ENCODE results near the gene USP49.
"Not testable (repeated sequence)": the region's sequence is repeated elsewhere in the genome, so short reads cannot be mapped to it uniquely, and the experiment has no call there.

The USP49 gene

DNA sequence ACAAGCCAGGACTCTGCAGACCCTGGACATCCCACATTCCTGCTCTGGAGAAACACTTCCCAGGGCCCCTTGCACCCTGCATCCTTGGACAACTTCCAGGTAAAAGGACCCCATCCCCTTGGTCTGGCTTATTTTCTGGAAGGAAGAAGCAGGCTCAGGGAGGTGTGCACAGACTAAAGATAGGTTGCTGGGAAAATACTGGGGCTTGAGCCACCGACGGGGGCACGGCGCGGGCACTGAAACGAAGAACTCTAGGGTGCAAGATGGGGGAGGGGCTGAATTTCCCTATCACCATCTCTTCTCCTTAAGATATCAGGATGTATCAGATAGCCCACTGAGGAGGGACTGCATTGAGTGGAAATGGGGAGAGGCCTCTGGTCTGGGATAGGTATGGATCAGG, 116.3 kb downstream of the USP49 start:
- DNase-seq: no peak

DNA sequence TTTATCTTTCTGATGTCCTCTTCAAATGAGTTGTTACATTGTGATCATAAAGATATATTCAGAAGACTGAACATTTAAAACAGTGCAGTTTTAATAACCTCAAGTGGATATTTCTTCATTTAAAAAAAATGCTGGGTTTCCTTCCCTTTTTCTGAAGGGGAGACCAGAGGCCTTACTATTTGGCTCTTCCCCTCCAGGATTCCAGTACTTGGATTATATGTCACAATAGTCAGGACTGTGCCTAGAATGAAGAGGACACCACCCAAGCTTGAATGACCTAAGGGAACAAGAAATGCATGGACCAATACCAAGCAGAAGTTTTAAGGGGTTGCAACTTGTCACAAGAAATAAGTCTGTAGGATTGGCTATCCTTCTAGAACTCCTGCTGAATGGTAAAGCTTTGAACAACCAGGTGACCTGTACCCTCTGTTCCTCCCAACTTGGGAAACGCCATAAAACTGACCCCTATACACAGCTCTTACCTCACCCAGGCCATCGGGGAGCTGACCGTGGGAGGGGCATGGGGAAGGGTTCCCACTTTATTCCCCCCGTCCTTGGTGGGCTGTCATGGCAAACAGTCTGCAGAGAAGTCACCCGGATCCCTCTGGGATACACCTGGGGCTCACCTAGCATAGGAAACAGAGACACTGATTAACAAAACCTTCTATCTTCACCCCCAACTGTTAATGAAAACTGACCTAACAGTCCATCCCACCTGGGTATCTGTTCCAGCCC, 117.5 kb downstream of the USP49 start:
- no peak for DNase-seq

DNA sequence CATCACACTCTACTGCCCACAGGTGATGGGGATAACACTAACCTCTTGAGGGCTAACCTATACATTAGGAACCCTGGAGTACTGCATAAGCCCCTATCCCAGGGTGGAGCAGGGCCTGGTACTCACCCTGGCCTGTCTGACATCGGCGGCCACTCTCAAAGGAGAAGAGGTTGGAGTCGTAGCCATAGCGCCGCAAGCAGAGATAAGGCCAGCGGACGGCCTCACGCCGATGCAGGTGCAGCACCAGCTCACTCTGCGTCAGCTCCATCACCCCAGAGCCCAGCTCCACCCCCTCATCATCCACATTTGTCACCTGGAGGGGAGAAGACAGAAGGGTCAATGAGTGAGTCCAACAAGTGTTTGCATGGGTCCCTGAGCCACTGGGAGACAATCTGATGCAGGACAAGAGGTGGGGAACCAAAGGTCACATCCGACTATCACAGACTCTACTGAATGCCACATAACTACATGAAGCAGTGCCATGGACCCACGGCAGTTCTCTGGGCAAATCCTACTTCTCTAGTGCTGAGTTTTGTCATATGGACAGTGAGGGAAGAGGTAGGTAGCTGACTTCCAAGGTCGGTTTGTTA, 119.8 kb downstream of the USP49 start:
- DNase-seq: no peak

- DNase-seq: no peak
These were observed 120.3 kb downstream of the USP49 start for GRCh38 chr6:41774841-41775240.

GRCh38 chr6:41771058-41771983, 123.9 kb downstream of the USP49 start:
- no peak for DNase-seq

DNA sequence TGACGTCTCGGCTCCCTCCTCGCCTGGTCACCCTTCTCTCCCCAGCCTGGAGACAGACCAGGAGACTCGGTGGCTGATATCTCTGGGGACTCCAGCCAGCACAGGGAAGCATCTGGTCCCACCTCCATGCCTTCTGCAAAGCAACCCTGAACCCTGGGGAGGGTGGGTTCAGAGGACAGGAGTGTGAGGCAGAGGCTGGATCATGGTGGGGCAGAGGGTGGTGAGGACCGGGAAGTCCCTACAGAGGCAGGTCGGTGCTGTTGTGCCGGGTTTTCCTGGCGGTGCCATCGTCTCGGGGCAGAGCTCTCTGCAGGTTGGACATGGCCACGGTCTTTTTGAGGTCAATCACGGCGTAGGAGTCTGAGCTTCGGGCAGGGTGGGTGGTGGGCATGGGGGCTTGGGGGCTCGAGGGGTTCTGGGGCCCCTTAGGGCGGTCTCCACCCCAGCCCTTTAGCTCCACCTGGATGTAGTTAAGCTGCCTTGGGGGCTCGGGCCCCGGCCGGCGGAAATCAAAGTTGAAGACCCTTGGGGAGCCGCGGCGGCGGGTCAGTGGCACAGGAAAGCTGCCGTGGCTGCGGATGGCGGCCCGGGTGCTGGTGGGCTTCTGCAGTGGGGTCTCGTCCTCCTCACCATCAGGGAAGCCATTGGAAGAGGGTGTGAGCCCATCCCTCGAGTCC, 124.7 kb downstream of the USP49 start:
- DNase-seq: no peak

- no peak for DNase-seq
These were observed 125.8 kb downstream of the USP49 start for GRCh38 chr6:41769376-41769775.

GRCh38 chr6:41768545-41769308, 126.4 kb downstream of the USP49 start:
- DNase-seq: no peak

DNA sequence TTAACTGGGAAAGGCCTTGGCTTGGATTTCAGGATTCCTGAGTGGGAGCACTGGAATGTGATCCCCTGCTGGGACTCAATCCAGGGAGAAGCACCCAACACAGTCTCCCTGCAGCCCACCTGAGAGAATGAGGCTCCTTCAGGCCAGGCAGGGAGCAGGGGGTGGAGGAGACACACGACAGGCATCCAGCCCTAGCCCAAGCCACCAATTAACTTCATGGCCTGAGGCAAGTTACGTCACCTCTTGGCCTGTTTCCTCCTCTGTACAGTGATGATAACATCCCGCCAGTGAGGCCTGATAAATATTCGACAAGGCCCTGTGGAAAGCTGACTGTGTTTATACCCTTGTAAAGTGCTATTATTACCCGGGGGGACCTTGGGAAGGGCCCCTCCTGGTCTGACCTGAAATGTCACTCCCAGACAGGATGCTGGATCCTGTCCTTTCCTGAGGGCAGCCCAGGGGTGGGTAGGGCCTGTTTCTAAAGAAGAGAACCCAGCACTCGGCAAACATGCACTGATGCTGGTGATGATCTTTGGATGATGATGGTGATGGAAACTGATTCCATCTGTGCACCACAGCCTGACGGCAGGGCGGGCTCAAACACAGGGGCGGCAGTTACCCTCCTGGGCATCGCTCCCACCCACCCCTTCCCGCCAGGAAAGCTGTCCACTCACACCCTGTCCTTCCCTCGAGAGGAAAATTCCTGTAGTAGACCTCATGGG, 127.9 kb downstream of the USP49 start:
- DNase-seq: no peak

GRCh38 chr6:41766043-41766664, 129.0 kb downstream of the USP49 start:
- not testable (repeated sequence) for DNase-seq

- no peak for DNase-seq
These were observed 131.7 kb downstream of the USP49 start for GRCh38 chr6:41763470-41763869.

DNA sequence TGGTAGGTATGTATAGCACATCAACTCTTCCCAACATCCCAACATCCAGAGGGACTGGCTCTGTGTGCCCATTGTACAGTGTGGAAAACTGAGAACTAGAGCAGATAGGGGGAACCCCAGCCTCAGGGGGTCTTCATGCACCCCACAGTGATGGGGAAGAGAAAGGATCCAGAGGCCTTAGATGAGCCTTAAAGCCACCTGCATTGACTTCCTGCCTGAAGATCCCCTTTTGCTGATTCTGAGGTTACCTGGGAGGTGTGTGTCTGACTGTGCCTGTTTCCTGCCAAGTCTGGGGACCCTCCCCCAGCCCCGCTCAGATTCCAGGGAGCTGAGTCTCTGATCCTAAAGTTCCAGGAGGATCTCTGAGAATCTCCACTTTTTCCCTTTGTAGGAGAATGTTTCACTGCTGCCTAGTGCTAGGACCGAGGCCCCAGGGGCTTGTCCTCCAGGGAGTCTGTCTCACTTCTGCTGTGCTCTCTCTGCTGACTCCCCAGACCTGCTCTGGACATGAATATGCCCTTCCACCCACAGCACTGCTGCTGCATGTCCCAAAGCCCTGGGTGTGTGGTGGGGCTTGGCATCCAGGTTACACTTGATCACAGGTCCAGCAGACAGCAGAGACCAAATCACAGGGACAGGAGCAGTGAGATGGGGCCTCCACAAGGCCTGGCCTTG, 135.1 kb downstream of the USP49 start:
- DNase-seq: no peak

- DNase-seq: no peak
These were observed 135.9 kb downstream of the USP49 start for GRCh38 chr6:41759106-41759904.

- no peak for DNase-seq
These were observed 136.5 kb downstream of the USP49 start for GRCh38 chr6:41758641-41759035.

- peak; percentile 15 for DNase-seq
These were observed 137.1 kb downstream of the USP49 start for GRCh38 chr6:41757931-41758640.

DNA sequence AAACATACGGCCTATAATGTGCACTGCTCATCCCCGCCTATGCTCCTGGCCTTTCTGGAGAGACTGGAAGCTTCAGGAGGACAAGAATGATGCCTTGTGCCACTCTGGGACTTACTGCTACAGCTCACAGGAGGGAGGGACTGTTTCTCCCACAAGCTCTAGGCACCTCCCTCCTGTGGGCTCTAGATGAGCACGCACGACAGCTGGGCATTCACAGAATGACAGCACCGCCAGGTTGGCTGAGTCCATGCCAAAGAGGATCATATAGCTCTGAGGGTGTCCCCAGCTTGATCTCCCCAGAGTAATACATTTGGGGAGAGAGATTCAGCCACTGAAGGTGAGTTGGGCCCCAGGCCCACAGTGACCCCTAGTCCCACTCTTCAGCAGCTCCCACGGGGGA, 137.9 kb downstream of the USP49 start:
- no peak for DNase-seq

- no peak for DNase-seq
These were observed 138.8 kb downstream of the USP49 start for GRCh38 chr6:41756354-41756753.

GRCh38 chr6:41755895-41756294, 139.3 kb downstream of the USP49 start:
- no peak for DNase-seq

DNA sequence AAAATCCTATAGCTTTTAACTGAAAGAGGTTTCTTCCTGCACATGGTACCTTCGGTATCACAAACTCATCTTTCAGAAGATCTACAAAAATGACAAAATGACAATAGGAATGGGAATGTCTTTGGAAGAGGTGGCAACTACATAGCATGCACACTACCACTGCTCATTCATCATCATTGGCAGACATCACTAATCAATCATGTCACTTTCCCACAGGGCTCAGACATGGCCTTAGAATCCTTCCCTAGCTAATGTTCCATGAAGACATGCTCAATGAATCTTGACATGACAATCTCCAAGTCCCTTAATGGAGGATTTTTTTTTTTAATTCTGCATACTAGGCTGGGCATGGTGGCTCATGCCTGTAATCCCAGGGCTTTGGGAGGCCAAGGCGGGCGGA, 144.8 kb downstream of the USP49 start:
- DNase-seq: no peak

Data from kidney glomerular epithelial cell (primary cell).